Liver (tissue), 9 donors: Measurements from ENCODE around the gene RANBP3. TPM values are rescaled to one million over a fixed set of nuclear protein-coding genes. Genes with fewer than 3 reads are reported as not detected.

Experiments used
- DNase-seq: peaks from one replicate; pipeline ENCODE4 v3.0.0-alpha.2; 2017; ENCODE audit warnings: low spot score
- H3K27ac ChIP-seq, 2 donors: one replicate each; pipeline ENCODE4 v1.7.0; 2013; ENCODE audit warnings: inconsistent platforms in 2 of 2, low read length in 2 of 2, control low read depth in 1 of 2, low read depth in 1 of 2, mild to moderate bottlenecking in 1 of 2
- H3K27me3 ChIP-seq, 4 donors: one replicate each; pipeline versions ENCODE4 v1.6.1 to v1.7.0; 2013; ENCODE audit warnings: low read length in 3 of 4, inconsistent platforms in 1 of 4, mild to moderate bottlenecking in 1 of 4, moderate library complexity in 1 of 4; ENCODE audit not compliant: control insufficient read depth in 4 of 4, insufficient read depth in 4 of 4
- H3K36me3 ChIP-seq, 4 donors: one replicate each; pipeline versions ENCODE4 v1.6.1 to v1.7.0; 2013; ENCODE audit warnings: low read length in 3 of 4, mild to moderate bottlenecking in 3 of 4, low read depth in 1 of 4, moderate library complexity in 1 of 4; ENCODE audit not compliant: control insufficient read depth in 4 of 4, insufficient read depth in 3 of 4
- H3K4me1 ChIP-seq, 4 donors: one replicate each; pipeline versions ENCODE4 v1.6.1 to v1.7.0; 2013; ENCODE audit warnings: low read length in 3 of 4, mild to moderate bottlenecking in 3 of 4, moderate library complexity in 1 of 4; ENCODE audit not compliant: control insufficient read depth in 4 of 4, insufficient read depth in 4 of 4
- H3K4me3 ChIP-seq, 3 donors: one replicate each; pipeline versions ENCODE4 v1.6.1 to v1.7.0; 2013; ENCODE audit warnings: low read length in 3 of 3, control low read depth in 1 of 3, low read depth in 1 of 3, mild to moderate bottlenecking in 1 of 3
- H3K9ac ChIP-seq, 2 donors: one replicate each; pipeline ENCODE4 v1.7.0; 2013; ENCODE audit warnings: low read length in 2 of 2, mild to moderate bottlenecking in 2 of 2, moderate library complexity in 2 of 2, control low read depth in 1 of 2, low read depth in 1 of 2
- H3K9me3 ChIP-seq, 4 donors: one replicate each; pipeline versions ENCODE4 v1.6.1 to v1.7.0; 2013; ENCODE audit warnings: low read length in 3 of 4; ENCODE audit not compliant: control insufficient read depth in 4 of 4
- EGR1 ChIP-seq, 2 donors: IDR thresholded peaks; 2 replicates each; pipeline ENCODE4 v1.6.1; 2016 to 2018; ENCODE audit warnings: antibody characterized with exemption in 2 of 2, low read depth in 2 of 2
- FOXA1 ChIP-seq: IDR thresholded peaks from 2 replicates; pipeline ENCODE4 v1.6.1; 2016; ENCODE audit warnings: antibody characterized with exemption
- FOXA2 ChIP-seq: IDR thresholded peaks from 2 replicates; pipeline ENCODE4 v1.6.1; 2016; ENCODE audit warnings: antibody characterized with exemption
- GABPA ChIP-seq, 2 donors: IDR thresholded peaks in 1 of 2; conservative IDR thresholded peaks in 1 of 2; 2 replicates each; pipeline ENCODE4 v1.6.1; 2016; ENCODE audit warnings: antibody characterized with exemption in 2 of 2, mild to moderate bottlenecking in 1 of 2, moderate library complexity in 1 of 2
- HNF4A ChIP-seq, 2 donors: conservative IDR thresholded peaks; 2 replicates each; pipeline ENCODE4 v1.6.1; 2016; ENCODE audit warnings: antibody characterized with exemption in 2 of 2, mild to moderate bottlenecking in 2 of 2
- HNF4G ChIP-seq: IDR thresholded peaks from 2 replicates; pipeline ENCODE4 v1.6.1; 2016; ENCODE audit warnings: antibody characterized with exemption
- JUND ChIP-seq, 2 donors: IDR thresholded peaks; 2 replicates each; pipeline ENCODE4 v1.6.1; 2016; ENCODE audit warnings: antibody characterized with exemption in 2 of 2
- NR2F2 ChIP-seq: IDR thresholded peaks from 2 replicates; pipeline ENCODE4 v1.6.1; 2016; ENCODE audit warnings: antibody characterized with exemption
- RAD21 ChIP-seq, 2 donors: IDR thresholded peaks; 2 replicates each; pipeline ENCODE4 v1.6.1; 2016; ENCODE audit warnings: antibody characterized with exemption in 2 of 2, mild to moderate bottlenecking in 2 of 2
- RXRA ChIP-seq, 2 donors: IDR thresholded peaks; 2 replicates each; pipeline ENCODE4 v1.6.1; 2017 to 2018; ENCODE audit warnings: antibody characterized with exemption in 2 of 2, mild to moderate bottlenecking in 1 of 2
- SP1 ChIP-seq: IDR thresholded peaks from 2 replicates; pipeline ENCODE4 v1.6.1; 2018; ENCODE audit warnings: antibody characterized with exemption, mild to moderate bottlenecking
- TAF1 ChIP-seq: conservative IDR thresholded peaks from 2 replicates; pipeline ENCODE4 v1.6.1; 2016; ENCODE audit warnings: antibody characterized with exemption, mild to moderate bottlenecking
- YY1 ChIP-seq: IDR thresholded peaks from 2 replicates; pipeline ENCODE4 v1.6.1; 2016; ENCODE audit warnings: antibody characterized with exemption, mild to moderate bottlenecking
- WGBS: extraction: QIAGEN DNeasy Blood & Tissue Kit; methylation state at CpG from one replicate; pipeline ENCODE4 v1.1.7; 2013; 5-methylcytosine and 5-hydroxymethylcytosine counted together
- polyA plus RNA-seq, 2 donors: library from polyadenylated mRNA; stranded (reverse) in 1 of 2; unstranded in 1 of 2; fragments of 200-250 nt in 1 of 2; fragments of >200 nt in 1 of 2; fragmentation: Nextera tagmentation in 1 of 2; extraction: Ambion mirVana in 1 of 2; gene quantifications; one replicate each; pipeline versions ENCODE4 v1.2.1 to v1.2.3, GENCODE V29; 2013 to 2015
- total RNA-seq, 2 donors: library from RNA; depleted of rRNA; stranded (reverse); fragments of >200 nt; gene quantifications; one replicate each; pipeline ENCODE4 v1.2.3, GENCODE V29; 2014
- TF ChIP-seq, protein P1 (sequence below): IDR thresholded peaks from 2 replicates; pipeline ENCODE4 v1.6.1; 2016; ENCODE audit warnings: antibody characterized with exemption
- TF ChIP-seq, protein P2 (sequence below): IDR thresholded peaks from 2 replicates; pipeline ENCODE4 v1.6.1; 2016; ENCODE audit warnings: antibody characterized with exemption, mild to moderate bottlenecking
- TF ChIP-seq, protein P3 (sequence below): IDR thresholded peaks from 2 replicates; pipeline ENCODE4 v1.6.1; 2016; ENCODE audit warnings: antibody characterized with exemption
- TF ChIP-seq, protein P4 (sequence below): IDR thresholded peaks from 2 replicates; pipeline ENCODE4 v1.6.1; 2016; ENCODE audit warnings: antibody characterized with exemption
- donor health status: healthy.
- donor health status: healthy.
- donor health status: healthy.
- donor health status: healthy.
- donor health status: healthy.

Gene RANBP3, protein sequence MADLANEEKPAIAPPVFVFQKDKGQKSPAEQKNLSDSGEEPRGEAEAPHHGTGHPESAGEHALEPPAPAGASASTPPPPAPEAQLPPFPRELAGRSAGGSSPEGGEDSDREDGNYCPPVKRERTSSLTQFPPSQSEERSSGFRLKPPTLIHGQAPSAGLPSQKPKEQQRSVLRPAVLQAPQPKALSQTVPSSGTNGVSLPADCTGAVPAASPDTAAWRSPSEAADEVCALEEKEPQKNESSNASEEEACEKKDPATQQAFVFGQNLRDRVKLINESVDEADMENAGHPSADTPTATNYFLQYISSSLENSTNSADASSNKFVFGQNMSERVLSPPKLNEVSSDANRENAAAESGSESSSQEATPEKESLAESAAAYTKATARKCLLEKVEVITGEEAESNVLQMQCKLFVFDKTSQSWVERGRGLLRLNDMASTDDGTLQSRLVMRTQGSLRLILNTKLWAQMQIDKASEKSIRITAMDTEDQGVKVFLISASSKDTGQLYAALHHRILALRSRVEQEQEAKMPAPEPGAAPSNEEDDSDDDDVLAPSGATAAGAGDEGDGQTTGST
- total RNA-seq = 10 to 100 TPM; 20.2 to 23.3 TPM
- polyA plus RNA-seq = 10 to 100 TPM in 1 of 2 donors, 1 to 10 TPM in 1; 10.0 to 21.2 TPM

DNA sequence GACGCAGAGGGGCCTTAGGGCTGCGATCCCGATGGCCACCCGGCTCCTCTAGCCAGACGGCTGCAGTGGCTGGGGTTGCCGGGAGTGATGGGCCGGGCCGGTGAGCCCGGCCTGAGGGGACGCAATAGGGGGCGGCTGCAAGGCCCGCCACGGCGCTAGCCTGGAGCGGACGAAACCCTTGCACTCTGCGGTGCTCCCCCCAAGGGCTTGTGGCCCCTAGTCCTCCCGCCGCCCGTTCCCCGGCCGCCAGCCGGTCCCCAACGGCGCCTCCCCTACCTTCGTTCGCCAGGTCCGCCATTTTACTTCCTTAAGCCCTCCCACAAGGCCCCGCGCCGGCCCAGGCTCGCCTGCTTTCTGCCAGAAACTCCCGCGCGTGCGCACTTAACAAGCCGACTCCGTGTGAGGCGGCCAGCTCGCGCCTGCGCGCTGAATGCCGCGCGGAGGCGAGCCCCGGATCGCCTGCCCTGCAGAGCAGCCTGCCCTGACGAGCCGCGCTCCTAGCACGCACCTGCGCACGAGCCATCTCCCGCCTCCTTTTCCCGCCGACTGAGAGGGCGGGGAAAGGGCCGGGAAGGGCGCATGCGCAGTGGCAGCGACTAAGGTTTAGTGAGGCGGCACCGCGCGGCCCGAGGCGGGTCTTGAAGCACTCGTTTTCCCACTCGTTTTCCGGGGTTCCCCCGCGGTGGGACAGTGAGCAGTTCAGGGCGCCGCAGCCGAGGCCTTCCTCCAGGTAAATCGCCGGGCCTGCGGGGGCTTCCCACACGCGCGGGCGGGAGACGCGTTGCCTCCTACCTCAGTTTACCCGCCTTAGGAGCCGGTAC is at the start of gene RANBP3:
Gene RANBP3, minus strand, starts transcription at position 356 of the 821 bp plus-strand sequence. Its CDS starts 58 bp downstream, at position 298.
- peak within 1 kb of the TSS; percentile 79 to 93 (median 80) for H3K4me3 ChIP-seq
- WGBS = under 1% methylated on average over 88 of the region's 88 CpGs

More for the DNA sequence above, at the start of gene RANBP3:
- Histone ChIP-seq H3K36me3 (peaks cover 0 to 3% (median 1%) of the 10 kb centered on the region in 4 donors), H3K27me3 (no peaks in the 10 kb centered on the region), H3K27ac (peak within 1 kb of the TSS; percentile 85 to 89), H3K9me3 (no peaks in the 10 kb centered on the region), H3K9ac (peak within 1 kb of the TSS; percentile 45 to 90), H3K4me1 (peaks cover 6 to 47% (median 30%) of the 10 kb centered on the region in 4 donors)
- DNase-seq = peak; percentile 96
- TF ChIP-seq FOXA2 = no peak
- TF ChIP-seq, protein P1, sequence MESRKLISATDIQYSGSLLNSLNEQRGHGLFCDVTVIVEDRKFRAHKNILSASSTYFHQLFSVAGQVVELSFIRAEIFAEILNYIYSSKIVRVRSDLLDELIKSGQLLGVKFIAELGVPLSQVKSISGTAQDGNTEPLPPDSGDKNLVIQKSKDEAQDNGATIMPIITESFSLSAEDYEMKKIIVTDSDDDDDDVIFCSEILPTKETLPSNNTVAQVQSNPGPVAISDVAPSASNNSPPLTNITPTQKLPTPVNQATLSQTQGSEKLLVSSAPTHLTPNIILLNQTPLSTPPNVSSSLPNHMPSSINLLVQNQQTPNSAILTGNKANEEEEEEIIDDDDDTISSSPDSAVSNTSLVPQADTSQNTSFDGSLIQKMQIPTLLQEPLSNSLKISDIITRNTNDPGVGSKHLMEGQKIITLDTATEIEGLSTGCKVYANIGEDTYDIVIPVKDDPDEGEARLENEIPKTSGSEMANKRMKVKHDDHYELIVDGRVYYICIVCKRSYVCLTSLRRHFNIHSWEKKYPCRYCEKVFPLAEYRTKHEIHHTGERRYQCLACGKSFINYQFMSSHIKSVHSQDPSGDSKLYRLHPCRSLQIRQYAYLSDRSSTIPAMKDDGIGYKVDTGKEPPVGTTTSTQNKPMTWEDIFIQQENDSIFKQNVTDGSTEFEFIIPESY = peak; percentile 77
- TF ChIP-seq HNF4A (conservative IDR thresholded peaks at IDR 0.05) = no peak
- TF ChIP-seq TAF1 = no peak
- peak in 1 of 2 donors; percentile 30 for TF ChIP-seq RXRA (IDR thresholded peaks at IDR 0.05)
- peak in 1 of 2 donors; percentile 45 for TF ChIP-seq GABPA (IDR thresholded peaks at IDR 0.05 in 1 of 2, conservative IDR thresholded peaks at IDR 0.05 in 1 of 2)
- TF ChIP-seq JUND (IDR thresholded peaks at IDR 0.05) = no peak
- TF ChIP-seq, protein P2, sequence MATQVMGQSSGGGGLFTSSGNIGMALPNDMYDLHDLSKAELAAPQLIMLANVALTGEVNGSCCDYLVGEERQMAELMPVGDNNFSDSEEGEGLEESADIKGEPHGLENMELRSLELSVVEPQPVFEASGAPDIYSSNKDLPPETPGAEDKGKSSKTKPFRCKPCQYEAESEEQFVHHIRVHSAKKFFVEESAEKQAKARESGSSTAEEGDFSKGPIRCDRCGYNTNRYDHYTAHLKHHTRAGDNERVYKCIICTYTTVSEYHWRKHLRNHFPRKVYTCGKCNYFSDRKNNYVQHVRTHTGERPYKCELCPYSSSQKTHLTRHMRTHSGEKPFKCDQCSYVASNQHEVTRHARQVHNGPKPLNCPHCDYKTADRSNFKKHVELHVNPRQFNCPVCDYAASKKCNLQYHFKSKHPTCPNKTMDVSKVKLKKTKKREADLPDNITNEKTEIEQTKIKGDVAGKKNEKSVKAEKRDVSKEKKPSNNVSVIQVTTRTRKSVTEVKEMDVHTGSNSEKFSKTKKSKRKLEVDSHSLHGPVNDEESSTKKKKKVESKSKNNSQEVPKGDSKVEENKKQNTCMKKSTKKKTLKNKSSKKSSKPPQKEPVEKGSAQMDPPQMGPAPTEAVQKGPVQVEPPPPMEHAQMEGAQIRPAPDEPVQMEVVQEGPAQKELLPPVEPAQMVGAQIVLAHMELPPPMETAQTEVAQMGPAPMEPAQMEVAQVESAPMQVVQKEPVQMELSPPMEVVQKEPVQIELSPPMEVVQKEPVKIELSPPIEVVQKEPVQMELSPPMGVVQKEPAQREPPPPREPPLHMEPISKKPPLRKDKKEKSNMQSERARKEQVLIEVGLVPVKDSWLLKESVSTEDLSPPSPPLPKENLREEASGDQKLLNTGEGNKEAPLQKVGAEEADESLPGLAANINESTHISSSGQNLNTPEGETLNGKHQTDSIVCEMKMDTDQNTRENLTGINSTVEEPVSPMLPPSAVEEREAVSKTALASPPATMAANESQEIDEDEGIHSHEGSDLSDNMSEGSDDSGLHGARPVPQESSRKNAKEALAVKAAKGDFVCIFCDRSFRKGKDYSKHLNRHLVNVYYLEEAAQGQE = no peak
- no peak for TF ChIP-seq NR2F2
- TF ChIP-seq HNF4G = no peak
- TF ChIP-seq EGR1 (IDR thresholded peaks at IDR 0.05; ENCODE audit: low read depth in 2 of 2) = peak in 1 of 2 donors; percentile 36
- TF ChIP-seq, protein P3, sequence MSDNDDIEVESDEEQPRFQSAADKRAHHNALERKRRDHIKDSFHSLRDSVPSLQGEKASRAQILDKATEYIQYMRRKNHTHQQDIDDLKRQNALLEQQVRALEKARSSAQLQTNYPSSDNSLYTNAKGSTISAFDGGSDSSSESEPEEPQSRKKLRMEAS = peak; percentile 63
- TF ChIP-seq SP1 = peak; percentile 49
- peak; percentile 99 for TF ChIP-seq YY1
- TF ChIP-seq FOXA1 = no peak
- peak in 1 of 2 donors; percentile 10 for TF ChIP-seq RAD21 (IDR thresholded peaks at IDR 0.05)
- TF ChIP-seq, protein P4, sequence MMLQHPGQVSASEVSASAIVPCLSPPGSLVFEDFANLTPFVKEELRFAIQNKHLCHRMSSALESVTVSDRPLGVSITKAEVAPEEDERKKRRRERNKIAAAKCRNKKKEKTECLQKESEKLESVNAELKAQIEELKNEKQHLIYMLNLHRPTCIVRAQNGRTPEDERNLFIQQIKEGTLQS = no peak
